T-helper 1 cell (primary cell): Measurements from ENCODE around the gene PDX1.

Source experiments
- DNase-seq, 5 donors: peaks; one replicate each; pipeline ENCODE4 v3.0.0-alpha.2; 2012 to 2020

The PDX1 gene

GRCh38 chr13:27970382-27971235 lies 50.8 kb downstream of the PDX1 start:
- no peak for DNase-seq

GRCh38 chr13:27971236-27971645 lies 51.4 kb downstream of the PDX1 start:
- DNase-seq = no peak

- no peak for DNase-seq
Observed at GRCh38 chr13:27971776-27972477, 52.1 kb downstream of the PDX1 start.

- DNase-seq = no peak
Observed at GRCh38 chr13:27972478-27972820, 52.6 kb downstream of the PDX1 start.

GRCh38 chr13:27973291-27973690 lies 53.5 kb downstream of the PDX1 start:
- DNase-seq = no peak

GRCh38 chr13:27973961-27974662 lies 54.3 kb downstream of the PDX1 start:
- DNase-seq = no peak
